ENCODE results near the gene HOXA5. TPM values are rescaled to one million over a fixed set of nuclear protein-coding genes. Genes with fewer than 3 reads are reported as not detected.

The HOXA5 gene
- total RNA-seq, 1 donor from 2014 or later, result not detected

GRCh38 chr7:27104341-27105058 is 39.0 kb downstream of the HOXA5 start:
- Mint-ChIP-seq H3K4me1 (ENCODE audit: unreplicated experiment) (peaks cover 15% of the 10 kb centered on the region), H3K27ac (ENCODE audit: unreplicated experiment) (no peak overlapping the region), H3K36me3 (ENCODE audit: unreplicated experiment) (peaks cover 3% of the 10 kb centered on the region), H3K27me3 (ENCODE audit: unreplicated experiment) (peaks cover 94% of the 10 kb centered on the region), H3K9me3 (ENCODE audit: unreplicated experiment) (no peaks in the 10 kb centered on the region), H3K4me3 (ENCODE audit: unreplicated experiment) (no peak overlapping the region)
- peak; percentile 36 for DNase-seq (ENCODE audit: extremely low spot score, unreplicated experiment)
- TF ChIP-seq CTCF (IDR thresholded peaks at IDR 0.05), result no peak

- Mint-ChIP-seq H3K4me1 (ENCODE audit: unreplicated experiment) (peaks cover 16% of the 10 kb centered on the region), H3K27me3 (ENCODE audit: unreplicated experiment) (peaks cover 94% of the 10 kb centered on the region), H3K27ac (ENCODE audit: unreplicated experiment) (no peak overlapping the region), H3K9me3 (ENCODE audit: unreplicated experiment) (no peaks in the 10 kb centered on the region), H3K36me3 (ENCODE audit: unreplicated experiment) (peaks cover 3% of the 10 kb centered on the region), H3K4me3 (ENCODE audit: unreplicated experiment) (no peak overlapping the region)
- DNase-seq (ENCODE audit: extremely low spot score, unreplicated experiment), result peak; percentile 51
- no peak for TF ChIP-seq CTCF (IDR thresholded peaks at IDR 0.05)
Measured at GRCh38 chr7:27103489-27104226, 39.8 kb downstream of the HOXA5 start.

GRCh38 chr7:27102581-27103442 is 40.7 kb downstream of the HOXA5 start, which contains the start of gene HOXA2:
HOXA2 (minus strand) TSS chr7:27102683; CDS start chr7:27102500, 183 bp downstream.
- Mint-ChIP-seq H3K9me3 (ENCODE audit: unreplicated experiment) (no peaks in the 10 kb centered on the region), H3K27ac (ENCODE audit: unreplicated experiment) (no peak within 1 kb of the TSS), H3K36me3 (ENCODE audit: unreplicated experiment) (peaks cover 3% of the 10 kb centered on the region), H3K27me3 (ENCODE audit: unreplicated experiment) (peaks cover 97% of the 10 kb centered on the region), H3K4me3 (ENCODE audit: unreplicated experiment) (no peak within 1 kb of the TSS), H3K4me1 (ENCODE audit: unreplicated experiment) (peaks cover 16% of the 10 kb centered on the region)
- TF ChIP-seq CTCF (IDR thresholded peaks at IDR 0.05), result no peak
- peak; percentile 72 for DNase-seq (ENCODE audit: extremely low spot score, unreplicated experiment)

GRCh38 chr7:27101957-27102580 is 41.4 kb downstream of the HOXA5 start:
- peak; percentile 46 for DNase-seq (ENCODE audit: extremely low spot score, unreplicated experiment)
- H3K27me3 Mint-ChIP-seq (ENCODE audit: unreplicated experiment), result peaks cover 98% of the 10 kb centered on the region
- TF ChIP-seq CTCF (IDR thresholded peaks at IDR 0.05), result no peak
- H3K36me3 Mint-ChIP-seq (ENCODE audit: unreplicated experiment), result peaks cover 3% of the 10 kb centered on the region
- H3K4me3 Mint-ChIP-seq (ENCODE audit: unreplicated experiment), result no peak overlapping the region
- H3K4me1 Mint-ChIP-seq (ENCODE audit: unreplicated experiment), result peaks cover 18% of the 10 kb centered on the region
- no peaks in the 10 kb centered on the region for H3K9me3 Mint-ChIP-seq (ENCODE audit: unreplicated experiment)
- H3K27ac Mint-ChIP-seq (ENCODE audit: unreplicated experiment), result no peak overlapping the region
